Activated B cell treated with CpG ODN at 0.5 μM for 24 hours (primary cell): ENCODE results near the gene HEMK1. TPM values are rescaled to one million over a fixed set of nuclear protein-coding genes. Genes with fewer than 3 reads are reported as not detected.
A peak's percentile ranks its signal among the peaks of the same experiment; 100 is the strongest.

Experiments used
- ATAC-seq: fragments of 200-7000 bp; cut with Tn5 transposase; one replicate; pipeline ENCODE4 v1.10.0; 2021; ENCODE audit warnings: low read depth, mild to moderate bottlenecking, moderate library complexity
- CTCF ChIA-PET: fragments of 350-600 bp; sonication (Branson Sonifier 250); formaldehyde crosslinking; loops from one replicate; lab custom pipeline; 2021; ENCODE audit warnings: antibody characterized with exemption; lab: Charles Lee
- POLR2A ChIA-PET: fragments of 350-600 bp; sonication (Branson Sonifier 250); formaldehyde crosslinking; loops from one replicate; lab custom pipeline; 2021; ENCODE audit warnings: antibody characterized with exemption; lab: Charles Lee
- DNase-seq: peaks from one replicate; pipeline ENCODE4 v3.0.0; 2022
- H3K27ac Mint-ChIP-seq: one replicate; pipeline ENCODE4 v1.8.0; 2020; ENCODE audit warnings: mixed read lengths
- H3K27me3 Mint-ChIP-seq: one replicate; pipeline ENCODE4 v1.8.0; 2021; ENCODE audit warnings: mixed read lengths
- H3K36me3 Mint-ChIP-seq: one replicate; pipeline ENCODE4 v1.8.0; 2021; ENCODE audit warnings: low read depth, mixed read lengths
- H3K4me1 Mint-ChIP-seq: one replicate; pipeline ENCODE4 v1.8.0; 2021; ENCODE audit warnings: mixed read lengths
- H3K4me3 Mint-ChIP-seq: one replicate; pipeline ENCODE4 v1.8.0; 2020; ENCODE audit warnings: mild to moderate bottlenecking, mixed read lengths
- H3K9me3 Mint-ChIP-seq: one replicate; pipeline ENCODE4 v1.8.0; 2020; ENCODE audit warnings: mixed read lengths
- intact Hi-C: fragments of 100-400 bp; cut with micrococcal nuclease; formaldehyde crosslinking; loops from one replicate; pipeline ENCODE4 v1.15.1; 2024
- total RNA-seq: library from RNA; stranded (reverse); gene quantifications from 2 replicates; pipeline ENCODE4 v1.2.3, GENCODE V29; 2022
- TF ChIP-seq, protein P1 (sequence below): fragments of 200-600 bp; IDR thresholded peaks from one replicate; pipeline ENCODE4 v1.8.0; 2022; ENCODE audit warnings: antibody characterized with exemption, mild to moderate bottlenecking

The HEMK1 gene
- total RNA-seq, 1 donor from 2014 or later: 26.9 TPM

DNA sequence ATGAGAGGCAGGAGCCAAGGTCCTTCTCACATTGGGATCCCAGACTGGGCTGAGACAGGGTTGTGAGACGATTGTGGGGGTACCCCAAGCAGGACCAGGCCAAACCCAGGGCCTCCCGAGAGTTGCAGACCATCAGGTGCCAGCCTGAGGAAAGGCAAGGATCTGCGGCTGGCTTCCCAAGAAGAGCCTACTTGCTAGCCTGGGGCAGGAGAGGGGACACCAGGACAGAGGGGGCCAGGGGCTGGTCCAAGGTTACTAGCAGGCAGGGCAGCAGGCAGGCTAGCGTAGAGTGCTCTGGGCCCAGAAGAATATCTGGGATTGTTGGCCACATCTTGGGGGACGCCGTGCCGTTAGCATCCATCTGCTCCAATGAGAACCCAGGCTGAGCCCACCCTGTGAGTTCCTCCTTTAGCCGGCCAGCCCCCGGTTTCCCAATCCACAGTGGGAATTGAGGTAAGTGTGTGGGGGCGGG is 41.7 kb downstream of the HEMK1 start:
- Mint-ChIP-seq H3K4me1 (peaks cover 35% of the 10 kb centered on the region), H3K27me3 (no peaks in the 10 kb centered on the region), H3K9me3 (no peaks in the 10 kb centered on the region), H3K36me3 (no peaks in the 10 kb centered on the region), H3K27ac (peak overlapping the region; percentile 77), H3K4me3 (peak overlapping the region; percentile 87)
- intact Hi-C loops: loop anchor here (1.0 to 10.0 kb wide), 7 partner anchors 10 to 1364 kb away; partner anchors contain the start of genes ABHD14A, ABHD14B, CACNA2D2 and CYB561D2
- ATAC-seq (no peak), DNase-seq (no peak)
- TF ChIP-seq, protein P1, sequence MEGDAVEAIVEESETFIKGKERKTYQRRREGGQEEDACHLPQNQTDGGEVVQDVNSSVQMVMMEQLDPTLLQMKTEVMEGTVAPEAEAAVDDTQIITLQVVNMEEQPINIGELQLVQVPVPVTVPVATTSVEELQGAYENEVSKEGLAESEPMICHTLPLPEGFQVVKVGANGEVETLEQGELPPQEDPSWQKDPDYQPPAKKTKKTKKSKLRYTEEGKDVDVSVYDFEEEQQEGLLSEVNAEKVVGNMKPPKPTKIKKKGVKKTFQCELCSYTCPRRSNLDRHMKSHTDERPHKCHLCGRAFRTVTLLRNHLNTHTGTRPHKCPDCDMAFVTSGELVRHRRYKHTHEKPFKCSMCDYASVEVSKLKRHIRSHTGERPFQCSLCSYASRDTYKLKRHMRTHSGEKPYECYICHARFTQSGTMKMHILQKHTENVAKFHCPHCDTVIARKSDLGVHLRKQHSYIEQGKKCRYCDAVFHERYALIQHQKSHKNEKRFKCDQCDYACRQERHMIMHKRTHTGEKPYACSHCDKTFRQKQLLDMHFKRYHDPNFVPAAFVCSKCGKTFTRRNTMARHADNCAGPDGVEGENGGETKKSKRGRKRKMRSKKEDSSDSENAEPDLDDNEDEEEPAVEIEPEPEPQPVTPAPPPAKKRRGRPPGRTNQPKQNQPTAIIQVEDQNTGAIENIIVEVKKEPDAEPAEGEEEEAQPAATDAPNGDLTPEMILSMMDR: no peak
- CTCF ChIA-PET: interaction anchor here (1.0 to 8.1 kb wide), 7 partner anchors 17 to 263 kb away, joined by 3 to 245 read pairs (median 4); partner anchors contain the start of genes C3orf18 and HEMK1
- POLR2A ChIA-PET: interaction anchor here (0.8 to 5.4 kb wide), 10 partner anchors 9 to 778 kb away, joined by 3 to 125 read pairs (median 4); partner anchors contain the start of genes C3orf18 and HEMK1

DNA sequence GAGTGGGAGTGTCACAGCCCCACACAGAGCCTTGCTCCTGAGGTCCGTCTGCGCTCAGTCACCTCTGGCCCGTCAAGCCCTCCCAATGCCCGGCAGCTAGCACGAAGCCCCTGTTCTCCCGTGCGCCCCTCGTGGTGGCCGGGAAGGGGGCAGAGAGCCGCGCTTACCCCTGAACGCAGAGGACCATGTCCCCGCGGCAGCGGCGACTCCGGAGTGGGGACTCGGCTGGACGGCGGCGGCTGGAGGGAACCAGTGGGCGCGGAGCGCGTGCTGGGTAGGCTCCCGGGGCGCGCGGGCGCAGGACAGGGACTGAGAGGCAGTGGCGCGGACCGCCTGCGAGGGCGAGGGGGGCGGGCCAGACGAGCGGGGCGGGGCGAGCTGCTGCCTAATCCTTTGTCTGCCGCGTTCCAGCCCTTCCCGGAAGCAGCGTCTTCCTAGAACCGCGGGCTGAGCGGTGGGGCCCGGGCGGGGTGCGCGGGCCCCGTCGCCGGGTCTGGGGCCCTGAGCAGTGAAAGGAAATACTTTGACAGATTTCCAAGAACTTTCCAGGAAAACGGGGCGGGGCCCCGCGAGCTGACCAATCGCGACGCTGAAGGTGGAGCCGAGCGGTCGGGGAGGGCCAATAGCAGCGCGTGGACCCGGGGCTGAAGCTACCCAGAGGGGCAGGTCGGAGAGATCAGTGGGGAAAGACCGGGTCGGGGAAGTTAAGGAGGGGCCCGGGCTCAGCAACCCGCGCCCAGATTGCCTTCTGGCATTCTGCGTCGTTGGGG is 42.3 kb downstream of the HEMK1 start, which contains the start of gene CISH:
Gene CISH, minus strand, starts transcription at position 311 of the 770 bp plus-strand sequence. Its CDS starts 124 bp downstream, at position 187.
- Mint-ChIP-seq H3K4me1 (peaks cover 38% of the 10 kb centered on the region), H3K36me3 (peaks cover 3% of the 10 kb centered on the region)
- TF ChIP-seq, protein P1: no peak

DNA sequence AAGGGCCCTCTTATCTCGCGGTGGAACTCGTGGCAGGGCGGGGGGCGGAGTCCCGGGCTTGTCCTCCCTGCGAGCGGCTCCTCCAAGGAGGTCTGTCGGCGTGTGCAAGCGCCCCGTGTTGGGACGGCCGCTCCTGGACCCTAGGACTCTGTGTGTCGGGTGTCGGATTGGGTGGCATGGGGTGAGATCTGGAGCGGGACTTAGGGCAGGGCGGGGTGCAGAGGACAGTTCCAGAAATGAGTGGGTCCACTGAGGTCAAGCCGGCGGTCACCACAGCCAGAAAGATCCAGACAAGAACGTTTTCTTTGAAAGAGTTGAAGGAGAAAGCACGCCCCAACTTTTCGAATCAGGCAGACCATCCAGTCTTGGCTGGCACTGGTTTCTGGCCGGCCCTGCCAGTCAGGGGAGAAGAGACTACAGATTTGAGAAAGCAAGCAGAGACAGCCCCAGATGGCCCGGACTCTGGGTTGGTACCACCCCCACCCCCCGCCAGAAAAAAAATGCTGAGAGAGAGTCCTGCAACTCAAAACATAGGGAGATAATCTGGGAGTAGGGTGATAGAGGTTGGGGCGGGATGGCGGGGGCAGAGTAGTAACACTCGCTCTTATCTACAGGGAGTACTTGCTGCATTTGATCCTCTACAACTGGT is 43.0 kb downstream of the HEMK1 start:
- Mint-ChIP-seq H3K36me3 (peaks cover 3% of the 10 kb centered on the region), H3K4me1 (peaks cover 38% of the 10 kb centered on the region), H3K27me3 (no peaks in the 10 kb centered on the region), H3K27ac (peak overlapping the region; percentile 56), H3K9me3 (no peaks in the 10 kb centered on the region), H3K4me3 (peak overlapping the region; percentile 87)
- no peak for ATAC-seq
- TF ChIP-seq, protein P1: no peak
- ChIA-PET POLR2A (interaction anchor here (0.9 to 5.4 kb wide), 11 partner anchors 10 to 777 kb away, joined by 3 to 125 read pairs (median 5); partner anchors contain the start of genes C3orf18, HEMK1, HYAL3 and MANF), CTCF (interaction anchor here (0.5 to 8.1 kb wide), 11 partner anchors 18 to 758 kb away, joined by 3 to 245 read pairs (median 8); partner anchors contain the start of genes C3orf18 and HEMK1)
- intact Hi-C loops: loop anchor here (5.0 to 10.0 kb wide), 3 partner anchors 110 to 1362 kb away; partner anchors contain the start of genes ABHD14A, ABHD14B and CACNA2D2
- DNase-seq: no peak

More for the DNA sequence above, 42.3 kb downstream of the HEMK1 start, which contains the start of gene CISH:
- Mint-ChIP-seq H3K27me3 (no peaks in the 10 kb centered on the region), H3K9me3 (no peaks in the 10 kb centered on the region), H3K4me3 (peak within 1 kb of the TSS; percentile 87), H3K27ac (peak within 1 kb of the TSS; percentile 77)
- peak; percentile 92 for DNase-seq
- ChIA-PET CTCF (interaction anchor here (1.0 to 8.1 kb wide), 7 partner anchors 17 to 264 kb away, joined by 3 to 245 read pairs (median 8); partner anchors contain the start of genes C3orf18 and HEMK1), POLR2A (interaction anchor here (0.8 to 5.4 kb wide), 13 partner anchors 9 to 778 kb away, joined by 3 to 125 read pairs (median 4); partner anchors contain the start of genes C3orf18, HEMK1, HYAL3 and MANF)
- ATAC-seq: peak; percentile 77
- intact Hi-C loops: loop anchor here (1.0 to 10.0 kb wide), 7 partner anchors 10 to 1363 kb away; partner anchors contain the start of genes ABHD14A, ABHD14B, CACNA2D2 and CYB561D2

DNA sequence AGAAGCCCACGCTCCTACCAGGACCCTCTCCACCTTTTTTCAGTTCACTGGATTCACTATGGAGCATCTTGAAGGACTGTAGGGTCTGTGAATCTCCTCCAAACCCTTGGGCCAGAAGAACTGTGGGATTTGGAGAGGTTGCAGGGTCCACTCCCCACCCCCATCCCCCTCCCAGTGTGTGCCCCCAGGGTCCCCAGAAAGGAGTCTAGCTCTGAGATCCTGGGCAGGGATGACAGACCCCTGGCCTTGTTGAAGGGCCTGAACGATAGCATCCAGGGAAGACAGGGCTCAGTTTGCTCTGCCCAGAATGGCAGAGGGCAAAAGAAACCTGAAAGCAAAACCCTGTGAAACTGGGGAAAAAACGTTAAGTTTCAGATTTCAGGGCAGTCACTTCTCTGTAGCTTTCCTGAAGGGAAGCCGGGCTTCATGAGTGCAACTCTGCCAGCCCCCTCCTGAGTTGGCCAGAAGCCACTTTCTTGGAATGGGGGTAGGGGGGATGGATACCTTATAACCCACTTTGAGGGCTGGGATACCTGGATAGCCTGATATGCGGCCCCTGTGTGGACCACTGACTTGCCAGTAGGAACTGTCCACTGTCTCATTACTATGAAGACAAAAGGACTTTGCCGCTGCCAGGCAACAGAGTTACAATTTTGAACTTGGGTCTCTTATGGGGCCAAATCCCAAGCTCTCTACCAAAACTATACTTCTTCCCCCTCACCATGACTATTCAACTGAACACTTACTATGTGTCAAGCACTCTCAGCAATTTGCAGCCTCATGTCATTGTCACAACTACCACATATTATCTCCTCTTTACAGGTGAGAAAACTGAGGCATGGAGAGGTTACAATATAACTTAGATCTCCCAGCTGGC is 43.9 kb downstream of the HEMK1 start:
- H3K27ac Mint-ChIP-seq: no peak overlapping the region
- H3K27me3 Mint-ChIP-seq: no peaks in the 10 kb centered on the region
- H3K9me3 Mint-ChIP-seq: no peaks in the 10 kb centered on the region
- ChIA-PET CTCF (interaction anchor here (0.5 to 8.1 kb wide), 12 partner anchors 19 to 758 kb away, joined by 3 to 245 read pairs (median 4); partner anchors contain the start of genes C3orf18 and HEMK1), POLR2A (interaction anchor here (0.5 to 5.4 kb wide), 4 partner anchors 11 to 666 kb away, joined by 5 to 125 read pairs (median 28); partner anchors contain the start of genes C3orf18 and HEMK1)
- H3K4me1 Mint-ChIP-seq: peaks cover 45% of the 10 kb centered on the region
- H3K4me3 Mint-ChIP-seq: peak overlapping the region; percentile 87
- no peak for ATAC-seq
- intact Hi-C loops: loop anchor here (5.0 to 10.0 kb wide), 3 partner anchors 111 to 1362 kb away; partner anchors contain the start of genes ABHD14A, ABHD14B and CACNA2D2
- no peak for DNase-seq
- H3K36me3 Mint-ChIP-seq: peaks cover 3% of the 10 kb centered on the region
- TF ChIP-seq, protein P1: no peak
